GM18868 (cell line): ENCODE data around the gene SSU72.
"Not testable (repeated sequence)": the region's sequence is repeated elsewhere in the genome, so short reads cannot be mapped to it uniquely, and the experiment has no call there.

Source experiments
- ATAC-seq: cut with Tn5 transposase; IDR thresholded peaks from one replicate; pipeline ENCODE4 v1.9.1; 2021; ENCODE audit warnings: mild to moderate bottlenecking, moderate library complexity; ENCODE audit not compliant: unreplicated experiment

The SSU72 gene

DNA sequence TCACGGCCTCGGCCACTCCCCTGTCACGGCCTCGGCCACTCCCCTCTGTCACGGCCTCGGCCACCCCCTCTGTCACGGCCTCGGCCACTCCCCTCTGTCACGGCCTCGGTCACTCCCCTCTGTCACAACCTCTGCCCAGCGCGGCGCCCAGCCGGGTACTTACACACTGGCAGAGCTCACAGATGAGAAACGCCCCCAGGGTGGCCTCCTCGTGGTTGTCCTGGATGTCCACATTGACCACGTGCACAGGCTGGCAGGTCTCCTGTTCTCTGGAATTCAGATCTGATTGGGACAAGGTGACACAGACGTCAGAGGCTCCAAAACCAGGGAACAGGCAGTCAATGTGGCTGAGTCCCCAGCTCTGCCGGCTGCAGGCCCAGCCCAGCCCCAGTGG lies 31.0 kb downstream of the SSU72 start:
- ATAC-seq: no peak

DNA sequence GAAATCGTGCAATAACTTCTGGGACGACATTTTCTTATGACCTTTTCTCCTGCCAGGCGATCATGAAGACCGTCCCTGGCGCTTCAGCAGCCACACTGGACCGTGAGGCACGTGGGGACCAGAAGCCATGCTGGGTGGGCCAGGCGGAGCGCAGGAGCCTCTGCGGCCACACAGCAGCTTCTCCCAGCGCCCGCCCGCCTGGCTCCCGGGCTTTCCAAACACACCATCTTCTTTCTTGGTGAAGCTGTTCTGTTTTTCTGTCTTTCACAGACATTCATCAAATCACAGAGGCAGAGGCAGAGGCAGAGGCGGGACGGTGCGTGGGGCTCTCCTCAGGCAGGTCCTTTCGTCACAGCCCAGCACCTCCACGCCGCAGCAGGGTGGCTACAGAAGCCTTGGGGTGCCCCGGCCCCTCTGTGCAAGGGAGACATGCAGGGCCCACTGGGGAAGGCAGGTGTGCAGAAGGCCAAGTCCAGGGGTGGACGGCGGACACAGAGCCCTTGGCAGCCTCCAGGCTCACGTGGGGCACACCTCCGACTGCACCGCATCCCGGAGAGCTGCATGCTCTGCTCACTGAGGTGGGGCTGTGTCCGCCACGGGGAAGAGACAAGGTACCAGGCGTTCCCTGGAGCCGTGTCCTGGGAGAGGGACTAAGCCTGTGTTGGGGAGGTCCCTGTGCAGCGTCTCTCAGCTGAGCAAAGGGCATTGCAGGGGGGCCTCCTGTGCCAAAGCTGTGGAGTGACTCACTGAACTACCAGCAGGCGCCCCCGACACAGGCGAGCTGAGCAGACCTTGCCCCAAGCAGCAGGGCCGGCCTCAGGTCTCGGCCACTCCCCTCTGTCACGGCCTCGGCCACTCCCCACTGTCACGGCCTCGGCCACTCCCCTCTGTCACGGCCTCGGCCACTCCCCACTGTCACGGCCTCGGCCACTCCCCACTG lies 31.6 kb downstream of the SSU72 start:
- ATAC-seq: no peak

DNA sequence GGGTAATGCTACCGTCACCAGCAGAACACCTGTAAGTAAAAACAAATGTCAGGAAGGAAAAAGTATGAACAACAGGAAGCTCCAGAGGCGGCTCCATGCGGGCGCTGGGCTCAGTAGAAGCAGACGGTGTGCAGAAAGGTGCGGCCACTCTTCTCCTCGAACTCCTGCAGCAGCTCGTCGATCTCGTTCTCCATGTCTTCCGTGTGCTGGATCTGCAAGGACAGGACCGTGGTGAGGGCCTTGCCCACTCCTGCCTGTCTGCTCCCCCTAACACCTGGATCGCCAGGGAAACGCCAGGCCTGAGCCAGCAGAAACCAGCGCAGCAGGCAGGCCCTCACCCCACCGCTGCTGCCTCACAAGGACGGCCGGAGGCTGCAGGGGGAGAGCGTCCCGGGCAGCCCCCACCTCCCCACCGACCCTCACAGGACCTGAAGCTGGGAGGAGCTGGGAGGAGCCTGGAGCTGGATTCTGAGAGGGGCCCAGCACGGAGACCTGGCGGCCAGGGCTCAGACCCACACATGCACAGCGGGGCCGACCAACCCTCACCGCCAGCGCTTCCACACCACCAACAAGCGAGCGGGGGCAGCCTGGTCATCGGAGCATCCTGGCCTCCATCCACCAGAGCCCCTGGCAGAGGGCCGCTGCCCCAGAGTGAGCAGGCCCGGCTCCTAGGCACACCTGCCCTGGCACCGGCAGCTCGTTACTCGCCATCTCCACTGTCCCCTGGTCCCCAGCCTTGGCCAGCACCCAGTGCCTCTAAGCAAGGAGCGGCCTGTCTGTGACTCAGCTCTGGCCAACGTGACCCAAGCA lies 32.5 kb downstream of the SSU72 start:
- ATAC-seq: no peak

DNA sequence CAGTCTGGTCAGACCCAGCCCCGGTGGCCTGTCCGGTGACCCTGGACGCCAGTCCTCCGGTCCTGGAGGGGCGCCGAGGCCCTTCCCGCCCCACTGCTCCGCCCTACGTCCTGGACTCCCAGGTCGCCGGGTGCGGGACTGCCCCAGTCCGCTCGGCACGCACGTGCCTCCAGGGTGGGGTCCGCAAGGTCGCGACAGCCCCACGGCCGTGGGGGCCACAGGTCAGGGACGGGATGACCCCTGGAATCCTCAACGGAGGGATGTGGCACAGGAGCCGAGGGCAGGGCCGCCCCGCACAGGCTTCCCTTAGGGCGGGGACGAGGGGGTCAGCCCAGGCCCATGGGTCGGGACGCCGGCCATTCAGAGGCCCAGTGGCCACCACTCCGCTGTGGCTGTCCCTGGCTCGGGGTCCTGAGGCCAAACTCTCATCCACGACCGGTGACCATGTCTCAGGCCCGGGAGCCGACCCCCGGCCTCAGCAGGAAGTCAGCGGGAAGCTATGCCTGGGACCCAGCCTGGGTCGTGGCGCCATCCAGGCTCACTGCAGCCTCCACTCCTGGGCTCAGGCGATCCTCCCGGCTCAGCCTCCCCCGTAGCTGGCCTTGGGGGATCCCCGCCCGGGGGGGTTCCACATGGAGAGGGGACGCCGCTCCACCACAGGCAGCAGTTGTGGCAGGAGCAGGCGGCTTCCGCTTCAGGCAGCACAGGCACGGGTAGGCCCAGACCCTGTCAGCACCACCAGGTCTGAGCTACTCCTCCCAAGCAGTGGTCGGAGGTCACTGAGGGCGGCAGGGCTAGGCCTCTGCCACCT lies 33.6 kb downstream of the SSU72 start:
- ATAC-seq: no peak

DNA sequence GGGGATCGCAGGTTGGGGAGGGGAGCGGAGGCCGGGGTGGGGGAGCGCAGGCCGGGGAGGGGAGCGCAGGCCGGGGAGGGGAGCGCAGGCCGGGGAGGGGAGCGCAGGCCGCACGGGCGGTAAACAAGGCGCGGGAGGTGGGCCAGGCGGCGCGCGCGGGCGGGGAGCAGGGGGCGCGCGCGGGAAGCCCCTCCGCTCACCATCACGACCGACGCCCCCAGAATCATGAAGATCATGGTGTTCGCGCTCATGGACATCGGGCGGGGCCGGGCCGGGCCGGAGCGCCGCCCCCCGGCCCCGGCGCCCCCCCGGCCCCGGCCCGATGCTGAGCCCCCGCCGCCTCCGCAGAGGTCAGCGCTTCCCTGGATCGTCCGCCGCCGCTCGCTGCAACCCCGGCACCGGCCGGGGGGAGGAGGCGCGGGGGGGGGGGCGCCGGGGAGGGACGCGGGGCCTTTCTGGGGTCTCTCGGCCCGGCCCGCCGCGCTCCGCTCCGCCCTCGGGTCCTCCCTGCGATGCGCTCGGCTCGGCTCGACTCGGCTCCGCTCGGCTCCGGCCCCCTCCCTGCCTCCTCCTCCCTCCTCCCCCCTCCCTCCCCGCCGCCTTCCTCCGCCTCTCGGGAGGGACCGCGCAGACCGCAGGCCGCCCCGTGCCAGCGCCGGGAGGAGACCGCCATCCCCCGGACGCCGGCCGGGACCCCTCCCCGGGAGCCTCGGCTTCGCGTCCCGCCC lies 34.4 kb downstream of the SSU72 start, which contains the start of gene TMEM240:
TSS of gene TMEM240 (minus strand) at position 535 of the 728 bp plus-strand sequence. CDS start at position 257, 278 bp downstream.
- ATAC-seq: no peak

DNA sequence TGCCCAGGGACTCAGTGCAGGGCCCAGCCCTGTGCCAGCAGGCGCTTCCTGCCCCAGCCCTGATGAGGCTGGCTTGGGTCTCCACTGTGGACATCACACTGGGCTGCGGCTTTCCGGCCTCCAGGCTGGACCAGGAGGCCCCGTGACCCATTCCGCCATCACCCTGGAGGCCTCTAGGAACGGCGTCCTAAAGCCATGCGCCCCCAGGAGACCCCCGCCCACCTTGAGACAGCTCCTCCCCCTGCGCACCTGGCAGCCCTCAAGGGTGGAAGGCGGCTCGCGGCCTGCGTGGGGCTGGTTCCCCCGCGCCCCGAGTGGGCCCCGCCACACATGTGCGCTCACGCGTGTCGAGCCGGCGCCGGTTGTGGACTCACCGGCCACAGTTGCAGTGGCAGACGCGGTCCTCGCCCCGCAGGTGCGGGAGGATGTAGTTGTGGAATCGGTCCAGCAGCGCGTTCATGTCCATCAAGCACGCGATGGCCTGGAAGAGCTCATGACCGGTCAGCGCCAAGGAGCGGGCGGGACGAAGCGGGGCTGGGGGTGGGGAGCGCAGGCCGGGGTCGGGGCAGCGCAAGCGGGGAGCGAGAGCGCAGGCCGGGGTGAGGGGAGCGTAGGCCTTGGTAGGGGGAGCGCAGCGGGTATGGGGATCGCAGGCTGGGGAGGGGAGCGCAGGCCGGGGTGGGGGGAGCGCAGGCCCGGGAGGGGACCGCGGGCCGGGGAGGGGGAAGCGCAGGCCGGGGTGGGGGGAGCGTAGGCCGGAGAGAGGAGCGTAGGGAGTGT lies 35.2 kb downstream of the SSU72 start:
- no peak for ATAC-seq

DNA sequence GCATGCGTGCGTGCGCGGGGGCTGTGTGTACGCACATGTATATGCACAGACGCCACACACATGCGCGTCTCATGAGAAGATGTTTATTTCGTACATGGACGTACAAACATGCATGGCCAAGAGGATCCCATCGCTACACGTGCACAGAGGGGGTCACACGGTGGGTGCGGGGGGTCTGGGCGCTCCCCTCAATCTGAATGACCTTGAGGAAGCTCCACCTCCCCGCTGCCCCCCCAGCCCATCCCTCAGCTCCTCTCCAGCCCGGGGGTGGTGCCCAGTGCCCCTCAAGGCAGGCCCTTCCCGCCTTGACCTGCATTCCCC lies 35.7 kb downstream of the SSU72 start:
- no peak for ATAC-seq

DNA sequence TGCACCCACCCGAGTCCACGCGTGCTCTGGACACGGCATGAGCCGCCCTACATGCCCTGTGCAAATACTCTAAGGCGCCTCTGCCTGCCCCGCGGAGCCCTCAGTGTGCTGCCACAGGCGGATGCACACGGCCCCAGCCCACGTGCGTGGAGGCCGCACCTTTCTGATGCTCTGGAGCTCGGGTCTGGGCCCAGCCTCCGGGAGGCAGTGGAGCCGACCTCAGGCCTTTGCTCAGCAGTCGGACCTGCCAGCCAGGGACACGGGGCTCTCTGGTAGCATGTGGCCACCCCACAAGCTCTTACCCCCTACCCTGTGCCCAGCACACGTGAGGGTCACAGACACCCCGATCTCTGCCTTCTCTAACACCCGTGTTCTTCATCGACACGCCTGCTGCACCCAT lies 36.3 kb downstream of the SSU72 start:
- no peak for ATAC-seq

DNA sequence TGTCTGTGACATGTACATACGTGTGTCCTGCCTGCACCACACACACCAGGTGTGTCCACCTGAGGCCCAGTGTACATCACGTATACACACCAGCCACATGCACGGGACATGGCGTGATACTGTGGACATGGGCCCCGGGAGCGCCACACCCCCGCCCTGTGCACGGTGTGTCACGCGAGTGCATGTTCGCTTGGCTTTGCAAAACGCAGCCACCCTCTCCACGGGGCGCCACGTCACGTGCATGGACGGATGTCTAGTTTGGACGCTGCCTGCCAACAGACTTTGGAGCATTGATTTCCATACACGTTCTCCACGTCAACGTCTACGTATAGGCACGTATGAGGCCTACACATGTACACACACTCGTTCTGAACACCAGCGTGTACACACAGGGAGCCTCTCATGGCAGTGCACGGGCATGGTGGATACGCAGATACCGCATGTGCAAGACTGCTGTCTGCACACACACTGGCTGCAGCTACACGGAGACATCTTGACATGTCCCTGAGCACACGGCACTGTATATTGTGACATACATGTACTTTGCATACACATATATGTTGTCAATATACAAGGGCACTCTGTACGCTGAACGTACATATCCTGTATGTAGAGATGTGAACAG lies 36.9 kb downstream of the SSU72 start:
- no peak for ATAC-seq

DNA sequence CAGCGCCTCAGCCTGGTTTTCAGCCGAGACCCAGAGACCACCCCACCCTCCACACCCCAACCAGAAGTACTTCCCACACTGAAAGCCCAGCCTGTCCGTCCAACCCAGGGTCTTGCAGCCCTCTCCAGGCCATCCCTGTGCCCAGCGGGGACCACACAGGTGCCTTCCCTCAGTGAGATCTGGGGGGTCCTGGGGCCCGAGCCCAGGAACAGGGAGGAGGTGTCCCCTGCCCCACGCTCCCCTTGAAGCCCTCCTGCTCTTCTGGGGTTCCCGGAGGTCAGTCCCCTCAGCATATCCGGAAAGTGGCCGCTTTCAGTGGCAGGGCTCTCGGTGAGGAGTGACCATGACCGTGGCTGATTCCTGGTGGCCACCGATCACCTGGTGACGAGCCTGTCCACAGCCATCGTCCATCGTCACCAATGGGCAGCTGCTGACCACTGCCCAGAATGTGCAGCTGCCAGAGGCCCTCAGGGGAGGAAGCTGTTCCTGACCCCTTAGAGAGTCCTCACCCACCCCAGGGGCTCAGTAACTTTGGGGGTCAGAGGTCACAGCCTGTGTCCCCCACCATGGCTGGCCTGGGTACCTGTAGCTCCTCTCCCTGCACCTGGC lies 37.6 kb downstream of the SSU72 start:
- ATAC-seq: no peak

DNA sequence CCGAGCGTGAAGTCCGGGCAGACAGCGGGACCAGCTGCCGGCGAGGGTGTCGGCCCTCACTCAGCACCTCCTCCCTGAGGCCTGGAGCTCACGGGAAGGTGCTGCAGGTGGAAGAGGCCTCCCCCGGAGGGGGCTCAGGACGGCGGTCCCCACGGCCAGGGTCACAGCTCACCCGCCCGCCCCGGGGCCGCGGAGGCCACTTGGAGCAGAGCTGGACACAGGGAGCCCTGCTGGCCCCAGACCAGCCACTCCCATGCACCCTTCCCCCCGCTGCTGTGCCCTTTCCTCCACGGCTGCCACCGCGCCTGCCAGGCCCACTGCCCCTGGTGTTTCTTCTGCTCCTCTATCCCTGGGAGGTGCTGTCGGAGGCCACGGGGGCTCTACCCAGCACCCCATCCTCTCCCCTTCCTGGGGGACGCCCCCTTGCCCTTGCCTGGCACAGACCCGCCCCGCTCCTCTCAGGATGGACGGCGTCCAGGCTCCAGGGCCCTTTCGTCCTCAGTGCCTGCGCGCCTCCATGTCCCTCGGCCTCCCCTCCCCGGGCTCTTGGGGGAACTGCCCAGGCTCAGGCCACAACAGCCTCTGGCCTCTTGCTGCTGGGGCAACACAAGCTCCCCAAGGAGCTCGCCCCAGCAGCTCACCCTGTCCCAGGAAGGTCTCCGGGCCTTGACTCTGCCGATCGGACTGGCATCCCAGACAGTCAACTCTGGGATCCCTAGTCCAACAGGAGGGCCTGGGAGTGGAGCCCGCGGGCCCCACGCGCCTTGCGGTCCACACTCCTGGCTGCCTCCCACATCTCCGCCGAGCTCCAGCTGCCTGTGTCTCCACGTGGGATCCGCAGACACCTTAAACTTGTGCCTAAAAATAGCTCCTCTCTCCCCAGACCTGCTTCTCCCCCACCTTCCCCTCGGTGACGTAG lies 38.4 kb downstream of the SSU72 start:
- ATAC-seq: no peak

DNA sequence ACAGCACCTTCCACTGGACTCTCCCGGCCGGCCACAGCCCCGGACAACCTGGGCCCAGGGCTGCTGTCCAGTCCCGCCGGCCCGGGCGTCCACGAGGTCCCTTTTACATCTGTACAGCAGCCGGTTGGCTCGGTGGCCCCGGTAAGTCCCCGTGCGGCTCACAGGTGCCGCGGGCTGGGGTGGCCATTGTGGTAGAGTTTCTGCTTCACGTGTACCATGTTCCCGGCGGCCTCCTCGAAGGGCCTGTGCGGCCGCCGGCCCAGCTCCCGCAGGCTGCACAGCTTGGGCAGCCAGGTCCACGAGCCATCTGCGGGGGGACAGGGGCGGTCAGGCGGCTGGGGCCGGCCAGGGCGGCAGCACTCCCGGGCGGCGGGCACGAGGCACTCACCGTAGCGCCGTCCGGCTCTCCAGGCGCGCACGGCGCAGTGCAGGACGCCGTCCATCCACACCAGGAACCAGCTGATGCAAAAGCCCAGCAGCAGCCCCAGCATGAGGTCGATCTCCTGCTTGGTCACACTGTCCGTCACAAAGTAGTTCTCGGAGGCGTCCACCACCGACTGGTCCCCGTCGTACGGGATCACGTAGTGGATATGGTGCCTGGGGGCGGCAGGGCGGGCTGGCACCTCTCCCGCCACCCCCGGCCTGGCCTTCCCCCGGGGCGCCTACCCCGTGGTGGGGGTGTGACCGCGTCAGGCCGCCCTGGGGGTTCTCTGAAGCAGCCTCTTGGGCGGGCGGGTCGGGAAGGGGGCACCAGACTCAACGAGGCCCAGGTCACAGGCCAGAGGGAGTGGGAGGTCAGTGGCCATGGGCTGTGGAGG lies 39.3 kb downstream of the SSU72 start:
- no peak for ATAC-seq

DNA sequence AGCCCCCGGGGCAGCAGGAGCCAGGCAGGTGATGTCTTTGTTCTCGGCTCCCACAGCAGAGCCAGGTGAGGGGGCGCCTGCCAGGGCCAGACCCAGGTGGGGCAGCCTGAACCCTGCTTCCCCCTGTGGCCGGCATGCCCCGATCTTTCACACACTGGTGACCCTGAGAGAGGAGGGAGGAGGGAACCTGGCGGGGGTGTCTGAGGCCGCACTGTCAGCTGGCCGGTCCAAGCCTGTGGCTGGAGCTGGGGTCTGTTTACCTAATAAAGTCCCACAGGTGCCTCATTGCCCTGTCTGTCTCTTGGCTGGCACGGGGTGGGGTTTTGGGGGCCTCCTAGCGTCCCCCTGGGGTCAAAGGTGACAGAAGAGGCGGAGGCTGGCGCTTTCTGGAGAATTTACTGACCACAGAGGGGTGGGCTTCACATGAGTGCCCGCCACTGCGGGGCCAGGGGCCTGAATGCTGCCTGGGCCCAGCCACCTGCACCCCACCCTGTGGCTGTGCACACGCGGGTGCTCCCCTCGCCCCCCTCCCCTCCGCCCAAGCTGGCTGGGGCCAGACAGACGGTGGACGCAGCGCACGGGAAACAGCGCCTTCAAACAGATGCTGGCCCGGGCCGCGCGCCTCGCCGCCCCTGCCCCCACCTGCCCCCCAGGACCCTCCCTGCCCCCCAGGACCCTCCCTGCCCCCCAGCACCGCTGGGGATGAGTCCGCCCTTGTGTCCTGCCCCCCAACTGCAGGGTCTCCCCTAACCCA lies 40.1 kb downstream of the SSU72 start:
- no peak for ATAC-seq

DNA sequence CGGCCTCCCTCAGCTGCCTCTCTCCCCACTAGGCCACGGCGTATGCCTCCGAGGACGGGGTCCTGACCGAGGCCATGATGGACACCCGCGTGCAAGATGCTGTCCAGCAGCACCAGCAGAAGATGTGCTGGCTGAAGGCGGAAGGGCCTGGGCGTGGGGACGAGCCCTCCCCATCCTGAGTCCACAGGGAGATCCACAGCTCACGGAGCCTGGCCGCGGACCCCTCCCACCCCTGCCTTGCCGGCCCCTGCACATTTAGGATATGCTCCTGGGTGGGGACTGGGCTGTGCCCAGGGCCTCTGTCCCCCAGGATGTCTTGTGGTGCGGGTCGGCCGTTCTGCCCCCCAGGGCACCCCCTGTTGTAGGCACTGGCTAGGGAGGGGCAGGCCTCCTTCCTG lies 40.8 kb downstream of the SSU72 start:
- ATAC-seq: not testable (repeated sequence)

DNA sequence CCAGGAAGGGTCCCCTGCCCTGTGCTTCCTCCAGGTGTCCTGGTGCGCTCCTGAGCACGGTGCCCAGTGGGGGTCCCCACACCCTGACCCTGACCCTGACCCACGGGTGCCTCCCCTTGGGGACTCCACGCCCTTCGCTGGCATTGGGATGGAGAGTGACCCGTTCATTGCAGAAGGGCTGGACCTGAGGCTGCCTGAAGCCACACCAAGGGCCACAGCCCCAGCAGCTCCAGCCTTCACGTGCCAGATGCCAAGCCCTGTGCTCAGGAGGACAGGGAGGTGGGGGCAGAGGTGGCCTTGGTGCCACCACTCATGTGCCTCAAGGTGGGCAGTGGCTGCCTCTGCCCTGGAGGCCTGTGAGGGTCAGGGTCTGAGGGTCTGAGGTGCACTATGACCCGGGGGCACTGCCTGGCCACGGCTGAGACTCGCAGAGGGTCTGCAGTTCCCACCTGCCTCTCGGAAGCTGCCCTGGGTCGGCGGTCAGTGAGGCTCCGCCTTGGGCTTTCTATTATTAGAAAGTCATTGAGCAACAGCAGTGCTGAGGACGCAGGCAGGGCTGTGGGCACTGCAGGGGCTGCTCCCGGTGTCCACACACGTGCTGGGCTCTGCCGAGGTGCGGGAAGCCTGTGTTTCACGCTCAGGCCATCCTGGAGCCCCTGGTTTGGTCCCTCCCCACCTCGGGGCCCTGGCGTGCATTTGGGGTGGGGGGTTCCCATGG lies 41.3 kb downstream of the SSU72 start:
- ATAC-seq: not testable (repeated sequence)

DNA sequence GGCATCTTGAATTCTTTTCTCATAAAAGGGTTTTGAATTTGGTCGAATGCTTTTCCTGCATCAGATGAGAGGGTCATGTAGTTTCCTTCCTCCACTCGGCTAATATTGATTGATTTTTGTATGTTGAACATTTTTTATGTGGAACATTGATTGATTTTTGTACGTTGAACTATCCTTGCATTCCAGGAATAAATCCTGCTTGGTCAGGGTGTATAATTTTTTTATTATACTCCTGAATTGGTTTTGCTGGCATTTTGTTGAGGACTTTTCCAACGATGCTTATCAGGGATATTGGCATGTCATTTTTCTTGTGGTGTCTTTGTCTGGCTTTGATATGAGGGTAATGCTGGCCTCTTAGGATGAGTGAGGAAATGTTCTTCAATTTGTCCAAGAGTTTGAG lies 42.7 kb downstream of the SSU72 start:
- ATAC-seq: no peak
